Neural cell (in vitro differentiated cells): ENCODE measurements around the gene CFAP68.

Source experiments
- EP300 ChIP-seq: fragments of 450-650 bp; conservative IDR thresholded peaks from 2 replicates; pipeline ENCODE4 v1.6.1; 2014; ENCODE audit warnings: antibody characterized with exemption, mild to moderate bottlenecking, moderate library complexity; ENCODE audit not compliant: poor library complexity, severe bottlenecking
- EZH2 ChIP-seq: fragments of 200-600, 300-800 bp; shearing (Covaris generic), sonication (generic); IDR thresholded peaks from 2 replicates; pipeline ENCODE4 v1.6.1; 2014; ENCODE audit warnings: antibody characterized with exemption, low read length, borderline replicate concordance, mild to moderate bottlenecking; ENCODE audit not compliant: insufficient read depth, poor library complexity, severe bottlenecking
- MXI1 ChIP-seq: fragments of 450-650 bp; conservative IDR thresholded peaks from 2 replicates; pipeline ENCODE4 v1.6.1; 2014; ENCODE audit warnings: antibody characterized with exemption, mild to moderate bottlenecking; ENCODE audit not compliant: poor library complexity, severe bottlenecking
- POLR2AphosphoS5 ChIP-seq: IDR thresholded peaks from 2 replicates; pipeline ENCODE4 v1.6.1; 2012
- RAD21 ChIP-seq: fragments of 450-650 bp; conservative IDR thresholded peaks from 2 replicates; pipeline ENCODE4 v1.6.1; 2014; ENCODE audit warnings: antibody characterized with exemption, mild to moderate bottlenecking, moderate library complexity
- SMC3 ChIP-seq: fragments of 450-650 bp; conservative IDR thresholded peaks from 2 replicates; pipeline ENCODE4 v1.6.1; 2014; ENCODE audit warnings: antibody characterized with exemption, mild to moderate bottlenecking, moderate library complexity; ENCODE audit not compliant: poor library complexity
- TAF1 ChIP-seq: IDR thresholded peaks from 2 replicates; pipeline ENCODE4 v1.6.1; 2012; ENCODE audit warnings: low read depth
- TF ChIP-seq, protein P1 (sequence below): fragments of 450-650 bp; IDR thresholded peaks from 2 replicates; pipeline ENCODE4 v1.5.1; 2014; ENCODE audit warnings: antibody characterized with exemption, mild to moderate bottlenecking, moderate library complexity; ENCODE audit not compliant: poor library complexity, severe bottlenecking
- TF ChIP-seq, protein P2 (sequence below): IDR thresholded peaks from 2 replicates; pipeline ENCODE4 v1.6.1; 2012; ENCODE audit warnings: borderline replicate concordance

DNA sequence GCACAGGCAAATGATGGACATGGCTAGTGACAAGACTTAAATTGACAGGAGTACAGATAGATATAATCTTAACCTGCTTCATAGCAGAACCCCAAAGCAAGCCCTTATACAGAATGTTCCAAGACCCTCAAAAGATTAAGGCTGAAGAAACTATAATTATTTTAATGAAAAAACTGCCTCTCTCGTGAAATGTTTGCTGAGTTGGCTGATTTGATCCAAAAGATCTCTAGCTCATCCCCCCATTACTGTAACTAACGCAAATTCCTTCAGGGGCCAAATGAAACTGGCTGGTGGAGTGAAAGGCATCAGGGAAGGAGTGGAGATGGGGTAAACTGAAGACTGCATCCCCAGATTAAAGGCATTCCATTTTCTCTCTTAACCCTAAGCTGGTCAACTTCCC is 27.2 kb upstream of the CFAP68 start:
- TF ChIP-seq, protein P1, sequence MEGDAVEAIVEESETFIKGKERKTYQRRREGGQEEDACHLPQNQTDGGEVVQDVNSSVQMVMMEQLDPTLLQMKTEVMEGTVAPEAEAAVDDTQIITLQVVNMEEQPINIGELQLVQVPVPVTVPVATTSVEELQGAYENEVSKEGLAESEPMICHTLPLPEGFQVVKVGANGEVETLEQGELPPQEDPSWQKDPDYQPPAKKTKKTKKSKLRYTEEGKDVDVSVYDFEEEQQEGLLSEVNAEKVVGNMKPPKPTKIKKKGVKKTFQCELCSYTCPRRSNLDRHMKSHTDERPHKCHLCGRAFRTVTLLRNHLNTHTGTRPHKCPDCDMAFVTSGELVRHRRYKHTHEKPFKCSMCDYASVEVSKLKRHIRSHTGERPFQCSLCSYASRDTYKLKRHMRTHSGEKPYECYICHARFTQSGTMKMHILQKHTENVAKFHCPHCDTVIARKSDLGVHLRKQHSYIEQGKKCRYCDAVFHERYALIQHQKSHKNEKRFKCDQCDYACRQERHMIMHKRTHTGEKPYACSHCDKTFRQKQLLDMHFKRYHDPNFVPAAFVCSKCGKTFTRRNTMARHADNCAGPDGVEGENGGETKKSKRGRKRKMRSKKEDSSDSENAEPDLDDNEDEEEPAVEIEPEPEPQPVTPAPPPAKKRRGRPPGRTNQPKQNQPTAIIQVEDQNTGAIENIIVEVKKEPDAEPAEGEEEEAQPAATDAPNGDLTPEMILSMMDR = no peak
- TF ChIP-seq, protein P2, sequence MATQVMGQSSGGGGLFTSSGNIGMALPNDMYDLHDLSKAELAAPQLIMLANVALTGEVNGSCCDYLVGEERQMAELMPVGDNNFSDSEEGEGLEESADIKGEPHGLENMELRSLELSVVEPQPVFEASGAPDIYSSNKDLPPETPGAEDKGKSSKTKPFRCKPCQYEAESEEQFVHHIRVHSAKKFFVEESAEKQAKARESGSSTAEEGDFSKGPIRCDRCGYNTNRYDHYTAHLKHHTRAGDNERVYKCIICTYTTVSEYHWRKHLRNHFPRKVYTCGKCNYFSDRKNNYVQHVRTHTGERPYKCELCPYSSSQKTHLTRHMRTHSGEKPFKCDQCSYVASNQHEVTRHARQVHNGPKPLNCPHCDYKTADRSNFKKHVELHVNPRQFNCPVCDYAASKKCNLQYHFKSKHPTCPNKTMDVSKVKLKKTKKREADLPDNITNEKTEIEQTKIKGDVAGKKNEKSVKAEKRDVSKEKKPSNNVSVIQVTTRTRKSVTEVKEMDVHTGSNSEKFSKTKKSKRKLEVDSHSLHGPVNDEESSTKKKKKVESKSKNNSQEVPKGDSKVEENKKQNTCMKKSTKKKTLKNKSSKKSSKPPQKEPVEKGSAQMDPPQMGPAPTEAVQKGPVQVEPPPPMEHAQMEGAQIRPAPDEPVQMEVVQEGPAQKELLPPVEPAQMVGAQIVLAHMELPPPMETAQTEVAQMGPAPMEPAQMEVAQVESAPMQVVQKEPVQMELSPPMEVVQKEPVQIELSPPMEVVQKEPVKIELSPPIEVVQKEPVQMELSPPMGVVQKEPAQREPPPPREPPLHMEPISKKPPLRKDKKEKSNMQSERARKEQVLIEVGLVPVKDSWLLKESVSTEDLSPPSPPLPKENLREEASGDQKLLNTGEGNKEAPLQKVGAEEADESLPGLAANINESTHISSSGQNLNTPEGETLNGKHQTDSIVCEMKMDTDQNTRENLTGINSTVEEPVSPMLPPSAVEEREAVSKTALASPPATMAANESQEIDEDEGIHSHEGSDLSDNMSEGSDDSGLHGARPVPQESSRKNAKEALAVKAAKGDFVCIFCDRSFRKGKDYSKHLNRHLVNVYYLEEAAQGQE = no peak
- no peak for TF ChIP-seq MXI1
- TF ChIP-seq EP300 = no peak
- no peak for TF ChIP-seq EZH2
- TF ChIP-seq TAF1 = no peak
- no peak for TF ChIP-seq POLR2AphosphoS5
- no peak for TF ChIP-seq RAD21
- no peak for TF ChIP-seq SMC3
